Thyroid gland (tissue), 4 donors: Measurements from ENCODE around the gene MIEN1.

Source experiments
- CTCF ChIP-seq, 6 experiments: fragments of 200-600 bp in 3 of 6; fragments of 450-650 bp in 3 of 6; sonication (generic) in 3 of 6; IDR thresholded peaks; one replicate each; pipeline ENCODE4 v1.5.1; 2016 to 2019; ENCODE audit warnings: antibody characterized with exemption in 6 of 6, mild to moderate bottlenecking in 2 of 6, inconsistent platforms in 1 of 6, moderate library complexity in 1 of 6
- POLR2A ChIP-seq, 2 donors: fragments of 450-650 bp; IDR thresholded peaks; one replicate each; pipeline ENCODE4 v1.6.1; 2017; ENCODE audit warnings: antibody characterized with exemption in 2 of 2, mild to moderate bottlenecking in 2 of 2, moderate library complexity in 1 of 2

- TF ChIP-seq CTCF (IDR thresholded peaks at IDR 0.05) (no peak), POLR2A (IDR thresholded peaks at IDR 0.05) (no peak)
Observed at GRCh38 chr17:39709319-39709997, 20.9 kb downstream of the MIEN1 start.
